GM19324 (cell line): ENCODE results near the gene MSMO1.
"Not testable (repeated sequence)": the region's sequence is repeated elsewhere in the genome, so short reads cannot be mapped to it uniquely, and the experiment has no call there.

Source experiments
- ATAC-seq: cut with Tn5 transposase; IDR thresholded peaks from one replicate; pipeline ENCODE4 v1.9.1; 2021; ENCODE audit warnings: mild to moderate bottlenecking, moderate library complexity; ENCODE audit not compliant: unreplicated experiment, low FRiP score

Gene MSMO1

GRCh38 chr4:165324236-165324917, 3.1 kb upstream of the MSMO1 start:
- no peak for ATAC-seq

GRCh38 chr4:165324918-165325304, 2.6 kb upstream of the MSMO1 start:
- no peak for ATAC-seq

DNA sequence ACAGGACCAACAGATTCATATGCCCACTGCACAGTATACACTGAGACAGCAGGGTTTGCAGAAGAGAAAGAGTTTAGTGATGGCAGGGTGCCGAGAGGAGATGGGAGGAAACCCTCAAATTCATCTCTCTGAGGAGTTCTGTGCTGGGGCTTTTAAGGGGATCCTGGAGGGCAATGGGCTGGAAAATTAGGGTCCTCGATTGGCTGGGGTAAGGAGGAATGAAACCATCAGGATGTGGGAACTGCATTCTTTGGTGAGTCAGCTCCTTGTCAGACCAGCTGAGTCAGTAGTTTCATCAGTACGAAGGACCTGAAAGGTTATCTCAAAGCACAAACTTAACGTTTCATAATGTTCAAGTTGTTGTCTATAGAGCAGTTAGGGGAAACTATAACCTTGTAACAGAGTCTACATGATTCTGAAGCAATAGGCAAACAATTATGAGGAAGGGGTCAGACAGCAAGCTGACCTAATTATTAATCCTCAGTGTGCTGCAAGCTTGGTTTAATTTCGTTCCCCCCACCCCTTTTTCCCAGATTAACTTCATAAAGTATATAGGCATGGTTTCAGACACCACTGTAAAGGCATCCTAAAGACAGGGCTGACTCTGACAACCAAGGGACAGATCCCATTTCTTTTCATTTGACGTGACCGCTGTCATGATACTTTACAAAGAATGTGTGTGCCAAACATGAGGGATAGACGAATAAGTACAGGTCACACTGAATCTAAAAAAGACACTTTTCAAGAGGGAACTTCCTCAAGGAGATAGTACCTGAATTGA, 1.5 kb upstream of the MSMO1 start:
- no peak for ATAC-seq

DNA sequence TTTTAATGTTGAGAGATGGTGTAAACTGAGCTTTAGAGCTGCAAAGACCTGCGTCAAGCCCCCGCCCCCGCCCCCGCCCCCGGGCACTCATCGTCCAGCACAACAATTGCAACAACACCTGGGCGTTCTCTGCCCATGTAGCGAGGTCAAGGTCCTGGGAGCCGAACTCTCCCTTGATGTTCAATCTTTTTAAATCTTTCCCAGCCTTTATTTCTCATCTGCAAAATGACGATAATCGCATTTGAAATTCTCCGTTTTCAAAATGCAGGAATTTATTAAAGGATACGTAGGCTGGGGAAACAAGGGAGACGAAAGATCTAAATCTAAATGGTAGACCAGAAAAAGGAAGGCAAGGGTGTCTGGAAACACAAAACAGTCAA, 648 bp upstream of the MSMO1 start:
- no peak for ATAC-seq

GRCh38 chr4:165328101-165328425, 594 bp downstream of the MSMO1 start:
- ATAC-seq: no peak

GRCh38 chr4:165328708-165329107, 1.2 kb downstream of the MSMO1 start:
- no peak for ATAC-seq

DNA sequence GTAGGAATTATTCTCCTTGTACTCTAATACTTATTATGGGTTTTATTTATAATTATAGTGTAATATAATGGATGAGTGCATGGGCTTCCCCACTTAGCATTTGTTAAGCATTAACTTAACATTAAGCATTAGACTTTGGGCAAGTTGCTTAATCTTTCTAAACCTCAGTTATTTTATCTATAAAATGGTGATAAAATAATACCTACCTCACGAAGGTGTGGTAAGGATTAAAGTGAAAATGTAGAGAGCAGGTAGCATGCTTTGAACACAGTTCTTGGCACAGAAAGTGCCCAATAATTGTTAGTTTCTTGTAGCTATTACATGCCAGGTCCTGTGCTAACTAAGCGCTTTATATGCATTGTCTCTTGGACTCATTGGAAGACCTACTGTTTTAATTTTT, 2.6 kb downstream of the MSMO1 start:
- ATAC-seq: no peak

- ATAC-seq: no peak
Observed at GRCh38 chr4:165330666-165331065, 3.2 kb downstream of the MSMO1 start.

- ATAC-seq: no peak
Observed at GRCh38 chr4:165331359-165331758, 3.9 kb downstream of the MSMO1 start.

GRCh38 chr4:165331823-165332222, 4.4 kb downstream of the MSMO1 start:
- no peak for ATAC-seq

DNA sequence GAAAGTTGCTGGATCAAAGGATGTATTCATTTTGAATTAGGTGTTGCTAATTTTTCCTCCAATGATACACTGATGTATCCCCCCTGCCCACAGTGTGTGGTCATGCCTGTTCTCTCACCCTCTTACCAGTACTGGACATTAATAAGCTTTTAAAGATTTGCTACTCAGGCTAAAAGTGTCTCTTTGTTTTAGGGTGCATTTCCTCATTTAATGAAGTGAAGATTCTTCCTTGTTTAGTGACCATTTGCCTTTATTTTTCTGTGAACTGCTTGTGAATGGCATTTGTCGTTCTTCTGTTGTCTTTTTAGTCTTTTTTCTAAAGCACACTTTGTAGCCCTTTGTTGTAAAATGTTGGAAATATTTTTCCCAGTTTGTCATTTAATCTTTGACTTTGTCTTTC, 5.0 kb downstream of the MSMO1 start:
- ATAC-seq: no peak

GRCh38 chr4:165335163-165335703, 7.8 kb downstream of the MSMO1 start:
- ATAC-seq: no peak

- ATAC-seq: no peak
Observed at GRCh38 chr4:165336743-165337142, 9.3 kb downstream of the MSMO1 start.

- ATAC-seq: not testable (repeated sequence)
Observed at GRCh38 chr4:165342340-165342739, 14.9 kb downstream of the MSMO1 start.

- no peak for ATAC-seq
Observed at GRCh38 chr4:165343353-165344191, 16.1 kb downstream of the MSMO1 start.

DNA sequence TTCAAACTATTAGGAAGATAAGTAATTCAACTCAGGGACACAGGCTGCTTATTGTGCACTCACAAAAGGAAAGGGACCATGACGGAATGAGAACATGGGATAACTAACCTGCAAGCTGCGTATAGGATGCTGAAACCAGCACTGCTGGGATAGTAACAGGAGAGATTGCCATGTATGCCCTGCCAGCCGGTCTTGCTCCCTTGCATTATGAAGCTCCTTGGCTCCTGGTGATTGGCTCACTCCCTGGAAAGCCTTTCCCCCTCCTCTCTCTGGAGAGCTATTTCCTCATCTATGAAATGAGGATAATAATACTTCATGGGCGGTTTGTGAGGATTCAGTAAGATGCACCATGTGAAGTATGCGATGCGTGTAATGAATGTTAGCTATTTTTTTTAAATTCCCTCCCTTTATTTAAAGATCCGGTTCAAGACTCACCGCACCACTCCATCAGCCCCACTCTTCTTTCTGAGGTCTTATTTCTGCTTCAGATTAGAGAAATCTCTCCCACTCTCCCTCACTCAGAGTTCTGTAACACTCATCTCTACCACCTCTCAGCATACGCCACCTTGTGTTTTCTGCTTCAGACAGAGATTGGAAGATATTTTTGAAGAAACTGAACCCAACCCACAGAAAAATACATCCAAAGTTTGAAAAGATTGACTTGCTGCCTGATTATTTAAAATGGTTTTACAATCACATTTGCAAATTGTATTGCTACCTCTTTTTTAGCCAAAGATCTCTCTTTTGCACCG, 18.4 kb downstream of the MSMO1 start:
- no peak for ATAC-seq

DNA sequence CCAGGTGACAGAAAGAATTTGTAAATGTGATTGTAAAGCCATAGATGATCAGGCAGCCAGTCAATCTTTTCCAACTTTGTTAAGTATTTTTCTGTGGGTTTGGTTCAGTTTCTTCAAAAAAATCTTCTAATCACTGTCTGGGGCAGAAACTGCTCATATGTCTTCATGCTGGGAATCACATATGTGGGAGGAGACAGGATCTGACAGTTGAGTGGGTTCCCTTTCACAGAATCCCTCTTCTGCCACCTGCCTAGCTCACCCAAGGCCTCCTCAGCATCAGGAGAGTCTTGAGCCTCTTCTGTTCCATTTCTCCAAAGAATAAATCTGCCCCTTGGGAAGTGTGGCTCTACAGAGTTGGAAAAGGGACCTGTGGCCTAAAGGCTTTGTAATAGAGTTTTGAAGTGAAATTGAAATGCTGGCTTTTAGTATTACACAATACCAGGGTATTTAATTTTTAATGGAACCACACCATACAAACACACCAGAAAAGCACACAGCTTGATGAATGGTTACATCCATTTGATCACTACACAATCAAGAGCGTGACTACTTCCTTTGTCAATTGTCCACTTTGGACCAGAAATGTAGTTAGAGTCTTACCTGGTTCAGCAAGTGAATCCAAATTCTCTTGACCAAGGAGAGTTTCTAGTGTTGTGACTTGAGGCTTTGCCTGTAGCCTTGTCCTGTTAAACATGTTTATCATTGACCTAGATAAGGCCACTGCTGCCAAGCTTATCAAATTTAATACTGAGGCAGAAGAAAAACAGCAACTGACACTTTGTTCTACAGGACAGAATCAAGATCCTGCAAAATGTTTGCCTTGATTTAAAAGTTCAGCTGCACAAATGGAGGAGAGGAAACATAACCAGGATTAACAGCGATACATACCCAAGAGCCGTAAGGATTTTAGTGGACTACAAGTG, 20.4 kb downstream of the MSMO1 start:
- no peak for ATAC-seq

DNA sequence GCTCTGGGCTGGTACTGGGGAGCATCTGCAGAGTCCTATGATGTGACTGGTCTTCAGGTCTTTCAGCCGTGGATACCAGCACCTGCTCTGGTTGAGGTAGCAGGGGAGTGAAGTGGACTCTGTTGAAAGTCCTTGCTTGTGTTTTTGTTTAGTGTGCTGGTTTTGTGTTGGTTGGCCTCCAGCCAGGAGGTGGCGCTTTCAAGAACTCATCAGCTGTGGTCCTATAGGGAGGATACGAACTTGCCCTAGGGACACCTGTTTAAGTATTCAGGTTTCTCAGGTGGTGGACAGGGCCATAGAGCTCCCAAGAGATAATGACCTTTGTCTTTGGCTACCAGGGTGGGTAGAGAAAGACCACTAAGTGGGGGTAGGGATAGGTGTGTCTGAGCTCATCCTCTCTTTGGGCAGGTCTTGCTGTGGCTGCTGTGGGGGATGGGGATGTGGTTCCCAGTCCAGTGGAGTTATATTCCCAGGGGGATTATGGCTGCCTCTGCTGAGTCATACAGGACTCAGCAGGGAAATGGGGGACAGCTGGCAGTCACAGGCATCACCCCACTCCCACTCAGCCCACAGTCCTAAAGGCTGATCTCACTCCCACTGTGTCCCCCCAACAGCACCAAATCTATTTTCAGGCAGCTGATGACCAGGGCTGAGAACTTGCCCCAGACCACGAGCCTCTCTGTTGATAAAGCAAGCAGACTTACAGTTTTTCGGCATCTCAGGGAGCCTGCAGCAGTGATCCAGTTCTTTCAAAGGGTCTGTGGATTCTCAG, 24.1 kb downstream of the MSMO1 start:
- ATAC-seq: no peak

GRCh38 chr4:165355900-165356300, 28.4 kb downstream of the MSMO1 start:
- peak; percentile 45 for ATAC-seq
